ENCODE data around the gene SETD6. TPM values are rescaled to one million over a fixed set of nuclear protein-coding genes. Genes with fewer than 3 reads are reported as not detected.

Gene SETD6
- total RNA-seq, 1 donor from 2014 or later, result 25.0 TPM

DNA sequence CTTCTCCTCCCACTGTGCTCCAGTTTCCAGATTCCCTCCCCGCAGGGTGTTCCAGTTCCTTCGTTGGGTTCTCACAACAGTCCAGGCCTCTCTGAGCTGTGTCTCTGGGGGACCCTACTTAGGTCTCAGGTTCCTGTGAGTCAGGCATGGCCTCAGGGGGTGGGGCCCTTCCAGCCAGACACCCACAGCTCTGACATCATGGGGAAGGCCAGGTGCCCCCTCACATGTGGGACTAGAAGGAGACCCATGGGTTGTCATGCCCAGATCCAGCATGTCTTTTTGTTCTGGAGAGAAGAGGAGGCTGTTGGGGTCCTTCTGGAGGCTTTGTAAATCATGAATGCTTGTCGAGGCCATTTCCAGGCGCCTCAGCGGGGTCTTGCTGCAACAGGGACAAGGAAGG lies 47.4 kb upstream of the SETD6 start:
- peaks cover 46% of the 10 kb centered on the region for H3K27me3 Mint-ChIP-seq (ENCODE audit: insufficient read depth, low read depth)
- DNase-seq (ENCODE audit: low spot score), result no peak
- TF ChIP-seq, protein P1, sequence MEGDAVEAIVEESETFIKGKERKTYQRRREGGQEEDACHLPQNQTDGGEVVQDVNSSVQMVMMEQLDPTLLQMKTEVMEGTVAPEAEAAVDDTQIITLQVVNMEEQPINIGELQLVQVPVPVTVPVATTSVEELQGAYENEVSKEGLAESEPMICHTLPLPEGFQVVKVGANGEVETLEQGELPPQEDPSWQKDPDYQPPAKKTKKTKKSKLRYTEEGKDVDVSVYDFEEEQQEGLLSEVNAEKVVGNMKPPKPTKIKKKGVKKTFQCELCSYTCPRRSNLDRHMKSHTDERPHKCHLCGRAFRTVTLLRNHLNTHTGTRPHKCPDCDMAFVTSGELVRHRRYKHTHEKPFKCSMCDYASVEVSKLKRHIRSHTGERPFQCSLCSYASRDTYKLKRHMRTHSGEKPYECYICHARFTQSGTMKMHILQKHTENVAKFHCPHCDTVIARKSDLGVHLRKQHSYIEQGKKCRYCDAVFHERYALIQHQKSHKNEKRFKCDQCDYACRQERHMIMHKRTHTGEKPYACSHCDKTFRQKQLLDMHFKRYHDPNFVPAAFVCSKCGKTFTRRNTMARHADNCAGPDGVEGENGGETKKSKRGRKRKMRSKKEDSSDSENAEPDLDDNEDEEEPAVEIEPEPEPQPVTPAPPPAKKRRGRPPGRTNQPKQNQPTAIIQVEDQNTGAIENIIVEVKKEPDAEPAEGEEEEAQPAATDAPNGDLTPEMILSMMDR (IDR thresholded peaks at IDR 0.05), result no peak
- TF ChIP-seq EZH2phosphoT487 (IDR thresholded peaks at IDR 0.05), result no peak
- no peak for TF ChIP-seq EZH2 (IDR thresholded peaks at IDR 0.05)

DNA sequence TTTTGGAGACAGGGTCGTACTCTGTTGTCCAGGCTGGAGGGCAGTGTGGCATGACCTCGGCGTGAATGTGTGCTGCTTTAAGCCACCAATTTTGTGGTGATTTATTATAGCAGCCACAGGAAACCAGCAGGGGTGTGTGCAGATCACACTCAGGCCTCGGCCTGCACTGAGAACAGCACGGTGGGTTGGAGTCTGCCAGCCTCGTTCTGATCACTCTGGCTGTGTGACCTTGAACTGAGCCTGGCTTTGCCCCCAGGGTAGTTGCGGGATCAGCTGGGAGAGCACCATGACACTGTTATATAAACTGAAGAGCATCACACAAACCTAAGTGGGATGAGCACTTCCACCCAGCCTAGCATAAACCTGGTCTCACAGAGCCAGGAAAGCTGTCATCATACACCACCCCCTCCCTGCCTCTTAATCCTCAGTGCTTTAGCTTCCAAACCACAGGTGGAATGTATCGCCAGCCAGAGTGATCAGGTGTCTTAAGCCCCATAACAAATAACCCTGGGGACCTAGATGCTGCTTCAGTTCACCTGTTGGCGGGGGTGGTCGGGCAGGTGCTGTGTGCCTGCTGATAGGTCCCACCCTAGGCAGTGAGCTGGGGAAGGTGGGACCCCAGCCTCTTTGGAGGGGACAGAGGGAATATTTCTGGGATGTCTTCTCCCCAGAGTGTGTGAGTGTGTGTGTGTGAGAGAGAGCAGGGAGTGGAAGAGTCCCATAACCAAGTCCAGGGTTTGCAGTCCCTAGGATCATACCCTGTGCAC lies 43.9 kb upstream of the SETD6 start:
- H3K27ac Mint-ChIP-seq, result no peak overlapping the region
- H3K4me1 Mint-ChIP-seq, result peaks cover 3% of the 10 kb centered on the region

More for the DNA sequence above, 47.4 kb upstream of the SETD6 start:
- no peaks in the 10 kb centered on the region for H3K9me3 ChIP-seq (ENCODE audit: low read depth)
- no peaks in the 10 kb centered on the region for H4K20me1 ChIP-seq (ENCODE audit: low read depth)
- Mint-ChIP-seq H3K4me3 (no peak overlapping the region), H3K4me1 (peaks cover 8% of the 10 kb centered on the region), H3K27ac (no peak overlapping the region), H3K36me3 (peaks cover 2% of the 10 kb centered on the region), H3K9me3 (no peaks in the 10 kb centered on the region)
- no peaks in the 10 kb centered on the region for H3K4me1 ChIP-seq
- no peaks in the 10 kb centered on the region for H3K79me2 ChIP-seq (ENCODE audit: low read depth)
- no peak overlapping the region for H3K27ac ChIP-seq
- H3K4me2 ChIP-seq, result no peak overlapping the region
- peaks cover 16% of the 10 kb centered on the region for H3F3A ChIP-seq (ENCODE audit: low read depth)
- no peak overlapping the region for H3K9ac ChIP-seq
- no peak overlapping the region for H2AFZ ChIP-seq (replicated peaks)
- no peak overlapping the region for H3K4me3 ChIP-seq
- H3K27me3 ChIP-seq, result peaks cover 49% of the 10 kb centered on the region
- H3K36me3 ChIP-seq, result no peaks in the 10 kb centered on the region

DNA sequence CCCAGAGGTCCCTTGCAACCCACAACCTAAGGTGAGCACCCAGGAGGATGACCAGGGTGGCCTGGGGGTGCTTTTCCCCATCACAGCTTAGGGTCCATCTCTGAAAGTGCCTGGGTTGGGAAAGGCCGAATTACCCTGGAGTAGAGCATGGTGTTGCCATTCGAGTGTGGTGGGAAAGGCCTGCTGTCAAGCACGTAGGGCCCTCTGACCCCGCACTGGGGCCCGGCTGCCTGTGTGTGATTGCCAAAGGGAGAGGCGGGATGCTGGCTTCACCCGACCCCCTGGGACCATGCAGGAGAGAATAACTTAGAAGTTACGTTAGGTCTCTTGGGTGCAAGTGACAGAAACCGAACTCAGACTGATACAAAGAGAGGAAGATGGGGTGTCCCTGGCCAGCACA lies 43.1 kb upstream of the SETD6 start:
- H3K27me3 Mint-ChIP-seq (ENCODE audit: insufficient read depth, low read depth), result peaks cover 27% of the 10 kb centered on the region
- Histone ChIP-seq H3K27me3 (peaks cover 5% of the 10 kb centered on the region), H3F3A (ENCODE audit: low read depth) (no peaks in the 10 kb centered on the region), H3K27ac (no peak overlapping the region), H3K9me3 (ENCODE audit: low read depth) (no peaks in the 10 kb centered on the region), H3K4me1 (no peaks in the 10 kb centered on the region), H3K79me2 (ENCODE audit: low read depth) (no peaks in the 10 kb centered on the region), H3K4me2 (no peak overlapping the region), H3K36me3 (no peaks in the 10 kb centered on the region), H3K4me3 (no peak overlapping the region), H3K9ac (no peak overlapping the region), H2AFZ (replicated peaks) (no peak overlapping the region), H4K20me1 (ENCODE audit: low read depth) (no peaks in the 10 kb centered on the region)
- no peak overlapping the region for H3K27ac Mint-ChIP-seq
- H3K36me3 Mint-ChIP-seq, result no peaks in the 10 kb centered on the region
- no peak for DNase-seq (ENCODE audit: low spot score)
- peaks cover 3% of the 10 kb centered on the region for H3K4me1 Mint-ChIP-seq
- H3K4me3 Mint-ChIP-seq, result no peak overlapping the region
- no peaks in the 10 kb centered on the region for H3K9me3 Mint-ChIP-seq
- TF ChIP-seq EZH2 (IDR thresholded peaks at IDR 0.05) (no peak), EZH2phosphoT487 (IDR thresholded peaks at IDR 0.05) (no peak)
- TF ChIP-seq, protein P1 (IDR thresholded peaks at IDR 0.05), result no peak

More for the DNA sequence above, 43.9 kb upstream of the SETD6 start:
- H3K9ac ChIP-seq, result no peak overlapping the region
- no peaks in the 10 kb centered on the region for H3K36me3 ChIP-seq
- no peaks in the 10 kb centered on the region for H3K4me1 ChIP-seq
- no peak overlapping the region for H3K27ac ChIP-seq
- Mint-ChIP-seq H3K36me3 (no peaks in the 10 kb centered on the region), H3K4me3 (no peak overlapping the region), H3K27me3 (ENCODE audit: insufficient read depth, low read depth) (peaks cover 36% of the 10 kb centered on the region), H3K9me3 (no peaks in the 10 kb centered on the region)
- no peaks in the 10 kb centered on the region for H3F3A ChIP-seq (ENCODE audit: low read depth)
- H3K79me2 ChIP-seq (ENCODE audit: low read depth), result no peaks in the 10 kb centered on the region
- H3K4me3 ChIP-seq, result no peak overlapping the region
- H2AFZ ChIP-seq (replicated peaks), result no peak overlapping the region
- peaks cover 14% of the 10 kb centered on the region for H3K27me3 ChIP-seq
- no peak for DNase-seq (ENCODE audit: low spot score)
- TF ChIP-seq, protein P1 (IDR thresholded peaks at IDR 0.05), result no peak
- no peaks in the 10 kb centered on the region for H3K9me3 ChIP-seq (ENCODE audit: low read depth)
- H3K4me2 ChIP-seq, result no peak overlapping the region
- no peaks in the 10 kb centered on the region for H4K20me1 ChIP-seq (ENCODE audit: low read depth)
